ENCODE measurements around the gene INTS13. TPM values are rescaled to one million over a fixed set of nuclear protein-coding genes. Genes with fewer than 3 reads are reported as not detected.

The INTS13 gene
- total and polyA plus RNA-seq, 4 donors = 12.4 to 21.8 (median 17.9) TPM

DNA sequence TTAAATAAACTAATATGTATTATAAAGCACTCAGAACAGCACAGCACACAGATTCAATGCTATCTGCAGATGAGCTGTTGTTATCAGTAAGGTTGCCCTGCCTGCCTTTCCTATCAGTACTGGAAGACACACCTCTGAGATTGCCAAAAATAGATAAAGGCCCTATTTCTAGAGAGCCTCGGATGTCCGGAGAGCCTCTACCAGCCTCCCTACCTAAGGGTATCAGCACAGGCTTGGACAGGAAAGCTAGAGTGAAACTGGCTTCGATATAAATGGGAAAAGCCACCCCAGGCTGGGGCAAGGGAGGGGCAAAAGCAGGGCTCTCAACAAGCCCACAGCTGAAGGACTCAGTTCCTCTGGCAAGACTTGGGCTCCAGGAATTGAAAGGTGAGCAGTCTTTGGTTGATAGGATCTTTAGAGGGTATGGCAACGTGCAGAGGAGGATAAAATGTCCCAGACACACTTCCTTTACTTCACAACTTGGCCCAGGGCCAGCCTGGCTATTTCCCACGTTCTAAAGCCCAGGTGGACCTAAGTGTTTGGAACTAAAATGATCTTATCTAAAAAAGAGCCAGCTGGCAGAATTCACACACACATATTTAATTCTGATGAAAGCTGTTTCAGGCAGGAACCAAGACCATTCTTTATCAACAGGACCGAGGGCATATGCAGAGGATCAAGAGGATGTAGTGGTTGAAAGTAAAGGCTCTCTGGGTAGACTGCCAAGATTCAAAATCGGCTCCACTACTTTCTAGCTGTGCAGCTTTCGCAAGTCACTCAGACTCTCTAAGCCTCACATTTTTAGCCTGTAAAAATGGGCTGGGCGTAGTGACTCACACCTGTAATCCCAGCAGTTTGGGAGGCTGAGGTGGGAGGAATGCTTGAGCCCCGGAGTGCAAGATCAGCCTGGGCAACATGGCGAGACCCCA, 67.0 kb downstream of the INTS13 start:
- ATAC-seq (ENCODE audit: insufficient read depth, low FRiP score) (peak; percentile 41), DNase-seq (peak; percentile 63 to 93 (median 87))
- Histone ChIP-seq H3K27ac (ENCODE audit: low read depth in 1 of 2, low read length in 1 of 2) (peak overlapping the region; percentile 36 to 50), H3K9me3 (ENCODE audit: control insufficient read depth in 4 of 4, insufficient read depth in 3 of 4, low read length in 3 of 4) (peaks cover 0 to 4% (median 0%) of the 10 kb centered on the region in 4 donors), H3K9ac (ENCODE audit: insufficient read depth in 1 of 2, low read length in 2 of 2) (no peak overlapping the region), H3K4me3 (no peak overlapping the region), H3K27me3 (ENCODE audit: control insufficient read depth in 3 of 3, insufficient read depth in 3 of 3, low read length in 2 of 3) (no peaks in the 10 kb centered on the region), H3K36me3 (ENCODE audit: control insufficient read depth in 4 of 4, insufficient read depth in 4 of 4, low read length in 4 of 4) (no peaks in the 10 kb centered on the region), H3K4me1 (ENCODE audit: control insufficient read depth in 5 of 5, insufficient read depth in 5 of 5, low read length in 5 of 5) (peaks cover 4 to 15% (median 5%) of the 10 kb centered on the region in 5 donors)
- TF ChIP-seq CTCF (IDR thresholded peaks at IDR 0.05; ENCODE audit: control extremely low read depth, extremely low read depth) = no peak
- whole genome bisulfite sequencing, 2 donors = 21 to 23% methylated on average over 11 of the region's 11 CpGs

DNA sequence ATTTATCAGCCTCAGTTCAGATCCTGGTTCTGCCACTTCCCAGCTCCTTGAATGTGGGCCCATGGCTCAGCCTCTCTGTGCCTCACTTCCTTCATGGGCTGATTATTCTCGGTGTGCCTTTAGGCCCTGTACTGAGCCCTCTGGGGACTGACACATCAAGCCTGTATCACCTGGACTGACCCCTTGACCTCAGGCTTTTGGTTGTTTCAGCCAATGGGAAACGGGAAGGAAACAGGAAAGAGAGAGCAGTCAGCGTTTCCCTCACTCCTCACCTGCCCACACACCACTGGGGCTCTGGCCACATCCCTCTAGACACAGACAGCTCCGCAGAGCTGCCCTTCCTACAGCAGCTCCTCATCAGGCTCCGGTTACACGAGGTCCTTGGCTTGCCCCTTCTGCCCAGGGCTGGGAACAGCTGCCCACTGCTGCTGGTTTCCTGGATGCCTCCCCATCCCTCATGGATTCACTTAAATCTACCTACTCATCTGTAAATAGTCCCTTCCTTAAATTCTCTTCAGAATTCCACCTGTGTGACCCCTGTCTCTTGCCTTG, 67.8 kb downstream of the INTS13 start:
- Histone ChIP-seq H3K27ac (ENCODE audit: low read depth in 1 of 2, low read length in 1 of 2) (peak overlapping the region in 1 of 2 donors; percentile 26), H3K27me3 (ENCODE audit: control insufficient read depth in 3 of 3, insufficient read depth in 3 of 3, low read length in 2 of 3) (no peaks in the 10 kb centered on the region), H3K4me3 (no peak overlapping the region), H3K9me3 (ENCODE audit: control insufficient read depth in 4 of 4, insufficient read depth in 3 of 4, low read length in 3 of 4) (peaks cover 0 to 4% (median 0%) of the 10 kb centered on the region in 4 donors), H3K9ac (ENCODE audit: insufficient read depth in 1 of 2, low read length in 2 of 2) (no peak overlapping the region), H3K4me1 (ENCODE audit: control insufficient read depth in 5 of 5, insufficient read depth in 5 of 5, low read length in 5 of 5) (peaks cover 4 to 15% (median 5%) of the 10 kb centered on the region in 5 donors), H3K36me3 (ENCODE audit: control insufficient read depth in 4 of 4, insufficient read depth in 4 of 4, low read length in 4 of 4) (no peaks in the 10 kb centered on the region)
- DNase-seq = no peak
- no peak for ATAC-seq (ENCODE audit: insufficient read depth, low FRiP score)
- no peak for TF ChIP-seq CTCF (IDR thresholded peaks at IDR 0.05; ENCODE audit: control extremely low read depth, extremely low read depth)
- WGBS, 2 donors = 59 to 68% methylated on average over 6 of the region's 6 CpGs

GRCh38 chr12:26869104-26869494, 68.7 kb downstream of the INTS13 start:
- H3K36me3 ChIP-seq (ENCODE audit: control insufficient read depth in 4 of 4, insufficient read depth in 4 of 4, low read length in 4 of 4) = no peaks in the 10 kb centered on the region
- H3K27me3 ChIP-seq (ENCODE audit: control insufficient read depth in 3 of 3, insufficient read depth in 3 of 3, low read length in 2 of 3) = no peaks in the 10 kb centered on the region
- no peak overlapping the region for H3K4me3 ChIP-seq
- H3K9ac ChIP-seq (ENCODE audit: insufficient read depth in 1 of 2, low read length in 2 of 2) = no peak overlapping the region
- WGBS, 2 donors = 97 to 98% methylated on average over 6 of the region's 6 CpGs
- DNase-seq (no peak), ATAC-seq (ENCODE audit: insufficient read depth, low FRiP score) (no peak)
- H3K4me1 ChIP-seq (ENCODE audit: control insufficient read depth in 5 of 5, insufficient read depth in 5 of 5, low read length in 5 of 5) = peaks cover 4 to 15% (median 5%) of the 10 kb centered on the region in 5 donors
- peaks cover 0 to 4% (median 0%) of the 10 kb centered on the region in 4 donors for H3K9me3 ChIP-seq (ENCODE audit: control insufficient read depth in 4 of 4, insufficient read depth in 3 of 4, low read length in 3 of 4)
- TF ChIP-seq CTCF (IDR thresholded peaks at IDR 0.05; ENCODE audit: control extremely low read depth, extremely low read depth) = no peak
- H3K27ac ChIP-seq (ENCODE audit: low read depth in 1 of 2, low read length in 1 of 2) = no peak overlapping the region

Measured in lung (tissue), 12 donors.